GM18526 (cell line): ENCODE measurements around the gene FIS1.
A peak's percentile ranks its signal among the peaks of the same experiment; 100 is the strongest.

Source experiments
- POLR2A ChIP-seq: IDR thresholded peaks from 3 replicates; pipeline ENCODE4 v1.6.1; 2011; ENCODE audit not compliant: insufficient read length; ENCODE audit errors: extremely low read depth

FIS1 gene

GRCh38 chr7:101235522-101235921 is 9.4 kb downstream of the FIS1 start:
- TF ChIP-seq POLR2A = no peak

- no peak for TF ChIP-seq POLR2A
Measured at GRCh38 chr7:101235050-101235449, 9.8 kb downstream of the FIS1 start.

GRCh38 chr7:101234636-101235035 is 10.2 kb downstream of the FIS1 start:
- no peak for TF ChIP-seq POLR2A

- TF ChIP-seq POLR2A = no peak
Measured at GRCh38 chr7:101233907-101234547, 10.9 kb downstream of the FIS1 start.

GRCh38 chr7:101232141-101232850 is 12.6 kb downstream of the FIS1 start:
- TF ChIP-seq POLR2A = no peak

GRCh38 chr7:101231644-101232043 is 13.2 kb downstream of the FIS1 start:
- no peak for TF ChIP-seq POLR2A

- no peak for TF ChIP-seq POLR2A
Measured at GRCh38 chr7:101226721-101227120, 18.2 kb downstream of the FIS1 start.

- no peak for TF ChIP-seq POLR2A
Measured at GRCh38 chr7:101225650-101226049, 19.2 kb downstream of the FIS1 start.

- no peak for TF ChIP-seq POLR2A
Measured at GRCh38 chr7:101223528-101223927, 21.4 kb downstream of the FIS1 start.

GRCh38 chr7:101222275-101222830 is 22.5 kb downstream of the FIS1 start:
- no peak for TF ChIP-seq POLR2A

GRCh38 chr7:101220295-101220694 is 24.6 kb downstream of the FIS1 start:
- TF ChIP-seq POLR2A = no peak

- TF ChIP-seq POLR2A = no peak
Measured at GRCh38 chr7:101218236-101219125, 26.4 kb downstream of the FIS1 start.

GRCh38 chr7:101217388-101218235 is 27.3 kb downstream of the FIS1 start, which contains the start of the genes PLOD3 and ZNHIT1:
Gene PLOD3 (minus strand): TSS chr7:101217581. CDS start chr7:101217274, 307 bp downstream.
Gene ZNHIT1 (plus strand): TSS chr7:101218165. CDS start chr7:101218196, 31 bp downstream.
- peak; percentile 44 for TF ChIP-seq POLR2A

GRCh38 chr7:101216860-101217387 is 28.0 kb downstream of the FIS1 start:
- TF ChIP-seq POLR2A = no peak
